Prostate gland (tissue), 2 donors: ENCODE data around the gene FXYD6.

Experiments
- CTCF ChIP-seq, 4 experiments: fragments of 200-600 bp in 2 of 4; fragments of 450-650 bp in 2 of 4; sonication (generic) in 2 of 4; IDR thresholded peaks; 1 replicate in 3 of 4; 2 replicates in 1 of 4; pipeline ENCODE4 v1.5.1; 2016 to 2019; ENCODE audit warnings: antibody characterized with exemption in 4 of 4, mild to moderate bottlenecking in 2 of 4, moderate library complexity in 2 of 4
- POLR2A ChIP-seq: fragments of 450-650 bp; IDR thresholded peaks from one replicate; pipeline ENCODE4 v1.6.1; 2016; ENCODE audit warnings: antibody characterized with exemption, mild to moderate bottlenecking

- no peak for TF ChIP-seq POLR2A
- TF ChIP-seq CTCF (IDR thresholded peaks at IDR 0.05) = no peak
Observed at GRCh38 chr11:117839936-117840813, 36.3 kb downstream of the FXYD6 start.
